GM12874 (cell line): ENCODE results near the gene PELI2.

Source experiments
- CTCF ChIP-seq: IDR thresholded peaks from 2 replicates; pipeline ENCODE4 v1.5.1; 2011; ENCODE audit warnings: low read depth, mild to moderate bottlenecking, control low read depth, low read length, moderate library complexity; ENCODE audit not compliant: insufficient read depth

PELI2 gene

GRCh38 chr14:56129933-56130332 lies 11.7 kb downstream of the PELI2 start:
- TF ChIP-seq CTCF, result no peak

- no peak for TF ChIP-seq CTCF
Observed at GRCh38 chr14:56131004-56131864, 13.0 kb downstream of the PELI2 start.

- no peak for TF ChIP-seq CTCF
Observed at GRCh38 chr14:56131865-56132833, 13.9 kb downstream of the PELI2 start.

GRCh38 chr14:56133547-56133946 lies 15.3 kb downstream of the PELI2 start:
- TF ChIP-seq CTCF, result no peak

GRCh38 chr14:56135001-56135400 lies 16.8 kb downstream of the PELI2 start:
- no peak for TF ChIP-seq CTCF

GRCh38 chr14:56135668-56136067 lies 17.5 kb downstream of the PELI2 start:
- no peak for TF ChIP-seq CTCF
